Naive thymus-derived CD8-positive, alpha-beta T cell (primary cell): ENCODE results near the gene PCDH12. TPM values are rescaled to one million over a fixed set of nuclear protein-coding genes. Genes with fewer than 3 reads are reported as not detected.

Experiments
- ATAC-seq, 2 donors: fragments of 150-1000 bp; cut with Tn5 transposase in 1 of 2; sonication (Bioruptor Pico), chemical (Tn5 transposase) in 1 of 2; 1 replicate in 1 of 2; 2 replicates in 1 of 2; pipeline ENCODE4 v1.10.0; 2021; ENCODE audit warnings: mild to moderate bottlenecking in 2 of 2, moderate library complexity in 2 of 2
- POLR2A ChIA-PET: fragments of 350-600 bp; sonication (Branson Sonifier 250); formaldehyde crosslinking; loops from one replicate; lab custom pipeline; 2021; ENCODE audit warnings: antibody characterized with exemption; lab: Charles Lee
- DNase-seq, 10 donors: peaks; one replicate each; pipeline versions ENCODE4 v3.0.0 to v3.0.0-alpha.2; 2020 to 2022
- H3K27ac Mint-ChIP-seq, 10 donors: one replicate each; pipeline ENCODE4 v1.8.0; 2020 to 2022; ENCODE audit warnings: mild to moderate bottlenecking in 10 of 10, mixed read lengths in 10 of 10, moderate library complexity in 4 of 10, inconsistent platforms in 1 of 10
- H3K27me3 Mint-ChIP-seq, 5 donors: one replicate each; pipeline ENCODE4 v1.8.0; 2021 to 2022; ENCODE audit warnings: mixed read lengths in 5 of 5
- H3K36me3 Mint-ChIP-seq, 3 donors: one replicate each; pipeline ENCODE4 v1.8.0; 2020 to 2022; ENCODE audit warnings: mixed read lengths in 3 of 3, mild to moderate bottlenecking in 2 of 3, inconsistent platforms in 1 of 3
- H3K4me1 Mint-ChIP-seq, 4 donors: one replicate each; pipeline ENCODE4 v1.8.0; 2021 to 2022; ENCODE audit warnings: mixed read lengths in 4 of 4
- H3K4me3 Mint-ChIP-seq, 10 donors: one replicate each; pipeline ENCODE4 v1.8.0; 2020 to 2022; ENCODE audit warnings: mild to moderate bottlenecking in 10 of 10, mixed read lengths in 10 of 10, moderate library complexity in 6 of 10, inconsistent platforms in 1 of 10
- H3K9me3 Mint-ChIP-seq, 9 donors: one replicate each; pipeline ENCODE4 v1.8.0; 2020 to 2022; ENCODE audit warnings: mixed read lengths in 9 of 9, mild to moderate bottlenecking in 3 of 9, inconsistent platforms in 1 of 9, moderate library complexity in 1 of 9
- polyA plus RNA-seq, 3 donors: library from polyadenylated mRNA; unstranded; fragments of 300-500 nt; fragmentation: Illumina TruSeq; gene quantifications; one replicate each; pipeline ENCODE4 v1.2.3, GENCODE V29; 2021
- total RNA-seq, 8 experiments: library from RNA in 2 of 8; stranded (reverse) in 2 of 8; gene quantifications; one replicate each; pipeline ENCODE4 v1.2.3 and lab custom pipeline; 2021 to 2026

The PCDH12 gene
- total and polyA plus RNA-seq, 5 experiments from 2014 or later, result 0.07 to 0.21 (median 0.07) TPM; not detected in 2

DNA sequence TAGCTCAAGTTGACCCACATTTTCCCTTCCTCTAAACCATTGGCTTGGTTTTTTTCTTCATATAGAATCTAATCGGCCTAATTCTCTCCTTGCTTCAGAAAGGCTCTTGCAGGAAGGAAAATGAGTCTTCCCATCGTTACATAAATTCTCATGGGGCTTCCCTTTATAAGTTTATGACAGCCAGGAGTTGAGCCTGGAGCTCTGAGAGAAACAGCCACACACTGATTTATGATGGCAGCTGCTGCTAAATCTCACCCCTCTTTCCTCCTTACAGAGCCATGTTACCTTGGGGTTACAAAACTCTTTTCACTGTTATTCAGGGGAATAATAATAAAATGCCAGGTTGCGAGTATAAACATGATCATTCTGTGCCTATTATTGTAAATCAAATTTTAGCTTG lies 5.7 kb upstream of the PCDH12 start:
- H3K4me3 Mint-ChIP-seq, result no peak overlapping the region
- peaks cover 19 to 42% (median 37%) of the 10 kb centered on the region in 4 donors for H3K4me1 Mint-ChIP-seq
- no peaks in the 10 kb centered on the region for H3K36me3 Mint-ChIP-seq
- H3K27me3 Mint-ChIP-seq, result no peaks in the 10 kb centered on the region
- POLR2A ChIA-PET, result interaction anchor here (0.6 kb wide), 1 partner anchor 28 kb away, joined by 4 read pairs; no protein-coding TSS in a partner anchor
- no peak for ATAC-seq
- peak overlapping the region in 2 of 10 donors; percentile 31 to 54 for H3K27ac Mint-ChIP-seq
- no peaks in the 10 kb centered on the region for H3K9me3 Mint-ChIP-seq
- no peak for DNase-seq

DNA sequence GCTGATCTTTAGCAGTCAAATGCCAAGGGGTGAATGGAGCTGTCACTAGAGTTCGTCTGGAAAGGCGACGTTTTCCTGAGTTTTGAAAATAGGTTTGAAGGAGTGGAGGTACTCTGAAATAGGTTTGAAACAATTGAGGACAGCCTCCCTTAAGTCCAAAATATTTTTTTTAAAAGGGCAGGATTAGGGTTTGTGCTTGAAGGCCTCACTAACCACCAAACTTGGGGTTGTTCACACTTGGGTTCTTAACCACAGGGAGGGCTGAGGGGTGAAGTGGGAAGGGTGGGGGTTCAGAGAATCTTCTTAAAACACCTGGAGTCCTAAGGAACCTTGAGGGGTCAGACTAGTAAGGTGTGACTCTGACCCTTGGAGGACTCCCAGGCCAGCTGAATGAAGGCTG lies 3.5 kb upstream of the PCDH12 start:
- Mint-ChIP-seq H3K27me3 (no peaks in the 10 kb centered on the region), H3K9me3 (no peaks in the 10 kb centered on the region), H3K4me1 (peaks cover 25 to 52% (median 43%) of the 10 kb centered on the region in 4 donors), H3K27ac (peak overlapping the region in 9 of 10 donors; percentile 83 to 96 (median 88)), H3K4me3 (peak overlapping the region in 7 of 10 donors; percentile 26 to 72 (median 64)), H3K36me3 (peaks cover 0 to 3% (median 0%) of the 10 kb centered on the region in 3 donors)
- POLR2A ChIA-PET, result interaction anchor here (0.6 to 2.7 kb wide), 22 partner anchors 8 to 459 kb away, joined by 3 to 49 read pairs (median 4); partner anchors contain the start of genes DELE1, FCHSD1, HDAC3 and RELL2
- ATAC-seq (no peak), DNase-seq (no peak)

DNA sequence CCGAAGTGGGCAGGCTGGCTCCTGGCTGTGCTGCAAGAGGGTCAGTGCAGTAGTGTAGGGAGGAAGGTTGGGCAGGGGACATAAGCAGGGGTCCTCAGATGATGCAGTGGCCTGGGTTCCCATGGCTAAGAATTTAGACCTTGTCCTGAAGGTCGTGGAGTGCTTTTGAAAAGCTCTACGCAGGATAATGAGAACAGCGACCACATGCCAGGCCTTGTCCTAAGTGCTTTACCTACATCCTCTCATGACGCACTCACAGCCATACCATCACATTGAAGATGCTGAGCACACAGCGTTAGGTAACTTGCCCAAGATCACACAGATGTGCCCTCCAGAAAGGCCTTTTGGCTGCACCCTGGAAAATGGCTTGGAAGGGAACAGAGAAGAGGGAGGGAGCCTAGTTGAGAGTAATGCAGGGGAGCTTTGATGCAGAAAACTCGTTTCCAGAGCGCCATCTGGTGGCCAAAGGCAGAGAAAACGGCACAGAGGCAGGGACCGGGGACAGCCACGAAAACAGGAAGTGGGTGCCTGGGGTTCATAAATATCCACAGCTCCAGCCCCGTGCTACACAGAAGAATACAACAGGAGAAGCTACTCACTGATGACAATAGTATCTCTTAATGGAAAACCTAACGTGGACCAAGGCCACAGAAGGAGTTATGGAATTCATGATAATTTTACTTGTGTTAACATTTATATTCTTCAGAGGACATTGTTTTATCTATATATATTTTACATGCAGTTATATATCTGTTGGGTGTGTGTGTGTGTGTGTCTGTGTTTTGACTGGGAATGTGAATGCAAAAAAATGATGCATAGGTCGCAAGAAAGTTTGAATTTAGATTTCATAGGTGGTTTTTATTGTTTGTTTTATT lies 2.7 kb upstream of the PCDH12 start:
- Mint-ChIP-seq H3K4me1 (peaks cover 25 to 53% (median 43%) of the 10 kb centered on the region in 4 donors), H3K27me3 (no peaks in the 10 kb centered on the region), H3K4me3 (peak overlapping the region; percentile 39 to 72 (median 66)), H3K9me3 (no peaks in the 10 kb centered on the region), H3K36me3 (peaks cover 0 to 3% (median 0%) of the 10 kb centered on the region in 3 donors), H3K27ac (peak overlapping the region; percentile 70 to 96 (median 88))
- DNase-seq (peak; percentile 77 to 94 (median 89)), ATAC-seq (peak; percentile 97 to 98)
- POLR2A ChIA-PET, result interaction anchor here (0.6 to 2.7 kb wide), 28 partner anchors 9 to 459 kb away, joined by 3 to 49 read pairs (median 4); partner anchors contain the start of genes DELE1, FCHSD1, HDAC3 and RELL2

DNA sequence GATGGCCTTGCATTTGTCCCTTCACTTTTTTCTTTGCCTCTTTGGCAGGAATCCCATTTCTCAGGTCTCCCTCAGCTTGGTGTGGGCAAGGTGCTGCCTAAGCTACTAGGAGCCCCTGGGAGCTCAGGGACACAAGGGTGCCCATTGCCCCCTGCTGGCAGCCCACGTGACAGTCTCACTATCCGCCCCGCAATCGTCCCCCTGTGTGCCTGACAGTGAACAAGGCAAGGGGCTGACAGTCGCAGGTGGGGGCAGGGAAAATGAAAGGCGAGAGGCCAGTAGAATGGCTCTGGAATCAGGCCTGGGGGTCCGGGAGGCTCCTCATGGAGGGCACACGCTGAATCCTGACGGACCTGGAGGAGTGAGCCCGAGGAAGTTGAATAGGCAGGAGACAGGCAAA lies 2.0 kb upstream of the PCDH12 start:
- DNase-seq (peak in 4 of 10 donors; percentile 14 to 28 (median 21)), ATAC-seq (peak in 1 of 2 donors; percentile 27)
- Mint-ChIP-seq H3K4me1 (peaks cover 25 to 53% (median 43%) of the 10 kb centered on the region in 4 donors), H3K36me3 (peaks cover 0 to 3% (median 0%) of the 10 kb centered on the region in 3 donors), H3K27me3 (no peaks in the 10 kb centered on the region), H3K4me3 (peak overlapping the region in 4 of 10 donors; percentile 18 to 63 (median 45)), H3K27ac (peak overlapping the region in 9 of 10 donors; percentile 27 to 92 (median 65)), H3K9me3 (no peaks in the 10 kb centered on the region)
- POLR2A ChIA-PET, result interaction anchor here (0.6 to 2.7 kb wide), 18 partner anchors 10 to 323 kb away, joined by 3 to 49 read pairs (median 4); partner anchors contain the start of genes DELE1, FCHSD1, HDAC3 and RELL2

DNA sequence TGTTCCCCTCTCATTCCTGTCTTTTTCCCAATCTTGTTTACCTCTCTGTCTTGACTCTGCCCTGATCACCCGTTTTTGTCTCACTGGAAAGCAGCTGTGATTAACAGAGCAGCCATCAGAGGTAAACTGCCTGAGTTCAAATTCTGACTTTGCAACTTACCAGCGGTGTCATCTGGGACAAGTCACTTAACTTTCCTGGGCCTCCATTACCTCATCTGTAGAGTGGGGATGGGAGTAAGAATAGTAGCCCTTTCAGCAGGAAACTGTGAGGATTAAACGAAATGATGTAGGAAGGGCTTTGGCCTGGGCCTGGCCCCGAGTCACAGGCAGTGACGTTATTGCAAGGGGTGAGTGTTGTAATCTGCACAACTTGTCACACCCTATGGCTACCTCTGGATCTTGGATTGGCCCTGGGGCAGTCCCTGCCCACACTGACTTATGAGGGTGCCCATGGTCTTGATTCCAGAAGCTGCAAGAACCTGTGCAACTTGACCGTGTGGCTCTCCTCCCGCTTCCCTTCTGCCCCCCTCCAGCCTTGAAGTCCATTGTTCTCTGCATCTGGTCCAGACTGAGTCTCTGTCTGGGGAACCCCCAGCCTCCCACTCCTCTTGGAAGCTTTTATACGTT lies 657 bp upstream of the PCDH12 start:
- Mint-ChIP-seq H3K9me3 (no peaks in the 10 kb centered on the region), H3K4me1 (peaks cover 25 to 56% (median 43%) of the 10 kb centered on the region in 4 donors), H3K27ac (peak overlapping the region in 9 of 10 donors; percentile 1 to 75 (median 49)), H3K4me3 (peak overlapping the region in 5 of 10 donors; percentile 16 to 31 (median 24)), H3K27me3 (no peaks in the 10 kb centered on the region), H3K36me3 (peaks cover 0 to 3% (median 0%) of the 10 kb centered on the region in 3 donors)
- POLR2A ChIA-PET, result interaction anchor here (0.8 to 3.8 kb wide), 6 partner anchors 10 to 266 kb away, joined by 3 to 29 read pairs (median 8); partner anchors contain the start of genes DELE1 and RNF14
- DNase-seq (no peak), ATAC-seq (no peak)

DNA sequence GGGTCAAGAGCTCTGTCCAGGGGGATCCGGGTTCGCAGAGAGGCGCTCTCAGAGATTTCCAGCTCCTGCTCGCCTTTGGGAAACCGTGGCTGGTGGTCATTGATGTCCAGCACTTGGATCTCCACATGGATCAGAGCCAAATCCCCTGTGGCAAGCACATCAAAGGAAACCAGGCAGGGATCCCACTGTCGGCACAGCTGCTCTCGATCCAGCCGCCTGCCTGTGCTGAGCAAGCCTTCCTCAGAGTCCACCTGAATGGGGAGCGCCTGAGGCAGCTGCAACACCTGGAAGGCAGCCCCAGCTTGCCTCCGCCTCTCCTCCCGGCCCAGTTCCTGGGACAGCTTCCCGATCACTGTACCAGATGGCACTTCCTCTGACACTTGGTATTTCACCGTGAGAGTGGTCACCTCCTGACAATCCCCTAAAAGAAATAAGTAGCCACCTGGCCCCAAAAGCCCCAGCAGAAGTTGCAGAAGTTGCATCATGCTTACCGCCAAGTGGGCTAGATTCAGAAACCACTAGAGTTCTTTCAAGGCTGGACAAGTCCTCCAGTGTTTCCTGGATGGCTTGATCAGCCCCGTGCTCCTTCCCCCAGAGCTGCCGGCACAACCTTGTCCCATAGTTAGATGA lies 520 bp downstream of the PCDH12 start:
- H3K9me3 Mint-ChIP-seq, result no peaks in the 10 kb centered on the region

DNA sequence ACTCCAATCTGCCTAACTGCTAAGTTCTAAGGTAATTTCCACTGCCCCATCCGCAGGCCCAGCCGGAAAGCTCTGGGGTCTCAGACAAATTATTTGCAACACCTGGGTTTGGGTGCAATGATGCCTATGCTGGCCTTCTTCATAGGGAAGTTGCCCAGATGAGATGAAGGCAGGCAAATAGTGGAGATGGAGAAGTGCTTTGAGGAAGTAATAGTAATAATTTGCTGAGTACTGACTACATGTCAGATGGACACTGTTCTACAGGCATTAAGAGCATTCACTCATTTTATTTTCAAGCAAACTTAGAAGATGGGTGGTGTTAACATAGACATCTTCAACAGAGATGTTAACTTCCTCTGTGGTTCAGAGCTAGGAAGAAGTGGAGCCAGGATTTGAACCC lies 3.8 kb downstream of the PCDH12 start:
- ATAC-seq (no peak), DNase-seq (no peak)
- Mint-ChIP-seq H3K27me3 (no peaks in the 10 kb centered on the region), H3K4me1 (peaks cover 17 to 37% (median 32%) of the 10 kb centered on the region in 4 donors), H3K36me3 (peaks cover 0 to 3% (median 0%) of the 10 kb centered on the region in 3 donors), H3K9me3 (no peaks in the 10 kb centered on the region), H3K4me3 (no peak overlapping the region), H3K27ac (no peak overlapping the region)
- POLR2A ChIA-PET, result interaction anchor here (1.4 kb wide), 1 partner anchor 15 kb away, joined by 6 read pairs; the partner anchor contains the start of gene RNF14

More for the DNA sequence above, 520 bp downstream of the PCDH12 start:
- Mint-ChIP-seq H3K27ac (peak overlapping the region in 3 of 10 donors; percentile 48 to 54 (median 52)), H3K27me3 (no peaks in the 10 kb centered on the region), H3K4me1 (peaks cover 25 to 56% (median 43%) of the 10 kb centered on the region in 4 donors), H3K36me3 (peaks cover 0 to 3% (median 0%) of the 10 kb centered on the region in 3 donors), H3K4me3 (no peak overlapping the region)
- DNase-seq (no peak), ATAC-seq (no peak)
- POLR2A ChIA-PET, result interaction anchor here (0.6 to 3.8 kb wide), 7 partner anchors 9 to 365 kb away, joined by 3 to 12 read pairs (median 3); partner anchors contain the start of genes DELE1 and RNF14

DNA sequence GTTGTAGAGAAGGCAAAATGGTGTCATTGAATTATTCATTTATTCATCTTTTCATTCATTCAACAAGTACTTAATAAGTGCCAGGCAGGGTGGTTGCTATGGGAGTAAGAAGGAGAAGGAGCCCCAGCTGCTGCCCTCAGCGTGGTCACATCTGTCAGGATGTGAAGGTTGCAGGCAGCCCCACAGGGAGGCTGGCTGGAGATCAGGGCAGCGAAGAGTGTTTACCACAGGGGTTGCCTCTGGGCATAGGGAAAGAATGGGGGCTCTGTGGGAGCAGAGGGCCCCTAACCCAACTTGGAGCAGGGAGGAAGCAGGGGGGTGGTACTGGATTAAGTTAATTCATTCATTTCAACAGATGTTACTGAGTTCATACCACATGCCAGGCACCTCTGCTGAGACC lies 6.0 kb downstream of the PCDH12 start:
- peak overlapping the region in 3 of 10 donors; percentile 3 to 64 (median 47) for H3K27ac Mint-ChIP-seq
- no peak for DNase-seq
- H3K27me3 Mint-ChIP-seq, result no peaks in the 10 kb centered on the region
- H3K4me1 Mint-ChIP-seq, result peaks cover 8 to 18% (median 15%) of the 10 kb centered on the region in 4 donors
- peaks cover 0 to 3% (median 0%) of the 10 kb centered on the region in 3 donors for H3K36me3 Mint-ChIP-seq
- POLR2A ChIA-PET, result no interaction called here
- peak overlapping the region in 3 of 10 donors; percentile 49 to 71 (median 57) for H3K4me3 Mint-ChIP-seq
- no peak for ATAC-seq
- no peaks in the 10 kb centered on the region for H3K9me3 Mint-ChIP-seq

DNA sequence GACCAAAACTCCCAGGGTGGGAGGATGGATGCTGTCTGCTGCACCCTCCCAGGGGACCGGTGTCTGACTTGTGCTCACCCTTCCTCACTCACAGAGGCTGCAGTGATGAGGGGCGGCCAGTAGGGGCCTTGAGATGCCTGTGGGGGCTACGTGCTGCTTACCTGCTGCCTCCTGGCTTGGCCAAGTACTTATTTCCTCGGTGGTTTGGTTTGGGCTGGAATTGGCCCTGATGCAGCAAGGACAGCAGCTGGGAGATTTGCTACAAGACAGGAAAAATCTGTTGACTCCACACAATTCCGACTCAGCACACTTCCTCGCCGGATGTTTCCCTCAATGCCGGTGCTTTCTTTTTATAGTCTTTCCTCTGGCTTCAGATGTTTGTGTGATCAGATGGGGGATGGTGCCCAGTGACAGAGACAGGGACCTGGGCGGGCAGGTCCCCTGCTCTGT lies 6.6 kb downstream of the PCDH12 start:
- DNase-seq (peak in 5 of 10 donors; percentile 12 to 36 (median 26)), ATAC-seq (peak; percentile 89 to 96)
- Mint-ChIP-seq H3K4me1 (peaks cover 8 to 15% (median 13%) of the 10 kb centered on the region in 4 donors), H3K27ac (peak overlapping the region in 2 of 10 donors; percentile 46 to 47), H3K27me3 (no peaks in the 10 kb centered on the region), H3K9me3 (no peaks in the 10 kb centered on the region), H3K4me3 (peak overlapping the region in 9 of 10 donors; percentile 32 to 74 (median 51)), H3K36me3 (no peaks in the 10 kb centered on the region)
- POLR2A ChIA-PET, result interaction anchor here (0.5 to 1.8 kb wide), 3 partner anchors 9 to 27 kb away, joined by 3 to 6 read pairs (median 4); partner anchors contain the start of gene DELE1

DNA sequence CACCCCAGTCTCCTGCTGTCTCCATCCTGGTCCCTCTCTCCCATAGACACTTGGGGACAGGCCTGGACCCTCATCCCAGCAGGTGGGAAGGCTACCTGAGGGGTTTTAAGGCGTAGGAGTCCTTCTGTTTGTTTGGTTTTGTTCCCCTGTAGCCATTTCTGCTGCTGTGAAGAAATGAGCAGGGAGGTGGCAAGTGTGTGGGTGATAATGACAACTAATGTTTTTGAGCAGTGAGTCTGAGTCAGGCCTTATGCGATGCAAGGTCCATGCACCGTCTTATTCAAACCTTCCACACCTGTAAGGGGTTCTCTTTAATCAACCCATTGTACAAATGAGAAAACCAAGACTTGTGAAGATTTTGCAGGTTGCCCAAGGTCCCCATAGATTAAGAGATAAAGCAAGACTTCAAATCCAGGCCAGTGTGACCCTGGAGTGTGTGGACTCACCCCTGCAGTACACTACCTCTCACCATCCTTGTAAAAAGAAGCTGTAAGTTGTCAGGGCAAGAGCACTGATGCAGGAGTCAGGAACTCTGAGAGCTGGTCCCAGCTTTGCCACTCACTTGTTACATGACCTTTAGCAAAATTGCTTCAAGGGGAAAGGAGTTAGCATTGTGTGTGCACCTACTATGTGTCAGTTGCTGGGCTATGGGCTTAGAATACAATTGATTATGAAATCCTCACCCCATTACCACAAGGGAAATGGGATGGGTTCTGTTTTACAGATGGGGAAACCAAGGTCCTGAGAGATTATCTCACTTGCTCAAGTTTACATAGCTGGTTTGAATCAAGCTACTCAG lies 7.6 kb downstream of the PCDH12 start:
- Mint-ChIP-seq H3K27ac (no peak overlapping the region), H3K9me3 (no peaks in the 10 kb centered on the region), H3K27me3 (no peaks in the 10 kb centered on the region), H3K4me3 (no peak overlapping the region), H3K4me1 (peaks cover 8 to 15% (median 12%) of the 10 kb centered on the region in 4 donors), H3K36me3 (no peaks in the 10 kb centered on the region)
- DNase-seq, result no peak
- no peak for ATAC-seq
- POLR2A ChIA-PET, result interaction anchor here (0.5 to 1.8 kb wide), 3 partner anchors 10 to 26 kb away, joined by 3 to 6 read pairs (median 4); partner anchors contain the start of gene DELE1
